ENCODE measurements around the gene LHFPL3.

DNA sequence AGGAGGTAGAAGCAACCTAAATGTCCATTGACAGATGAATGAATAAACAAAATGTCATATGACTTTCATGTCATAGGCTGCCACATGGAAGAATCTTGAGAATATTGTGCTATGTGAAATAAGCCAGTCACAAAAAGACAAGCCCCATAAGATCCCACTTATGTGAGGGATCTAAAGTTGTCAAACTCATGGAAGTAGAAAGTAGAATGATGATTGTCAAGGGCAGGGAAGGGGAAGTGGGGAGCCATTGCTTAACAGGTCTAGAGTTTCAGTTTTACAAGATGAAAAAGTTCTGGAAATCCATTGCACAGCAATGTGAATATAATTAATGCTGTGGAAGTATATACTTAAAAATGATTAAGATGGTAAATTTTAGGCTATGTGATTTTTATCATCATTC lies 456.3 kb downstream of the LHFPL3 start:
- TF ChIP-seq, protein P1, sequence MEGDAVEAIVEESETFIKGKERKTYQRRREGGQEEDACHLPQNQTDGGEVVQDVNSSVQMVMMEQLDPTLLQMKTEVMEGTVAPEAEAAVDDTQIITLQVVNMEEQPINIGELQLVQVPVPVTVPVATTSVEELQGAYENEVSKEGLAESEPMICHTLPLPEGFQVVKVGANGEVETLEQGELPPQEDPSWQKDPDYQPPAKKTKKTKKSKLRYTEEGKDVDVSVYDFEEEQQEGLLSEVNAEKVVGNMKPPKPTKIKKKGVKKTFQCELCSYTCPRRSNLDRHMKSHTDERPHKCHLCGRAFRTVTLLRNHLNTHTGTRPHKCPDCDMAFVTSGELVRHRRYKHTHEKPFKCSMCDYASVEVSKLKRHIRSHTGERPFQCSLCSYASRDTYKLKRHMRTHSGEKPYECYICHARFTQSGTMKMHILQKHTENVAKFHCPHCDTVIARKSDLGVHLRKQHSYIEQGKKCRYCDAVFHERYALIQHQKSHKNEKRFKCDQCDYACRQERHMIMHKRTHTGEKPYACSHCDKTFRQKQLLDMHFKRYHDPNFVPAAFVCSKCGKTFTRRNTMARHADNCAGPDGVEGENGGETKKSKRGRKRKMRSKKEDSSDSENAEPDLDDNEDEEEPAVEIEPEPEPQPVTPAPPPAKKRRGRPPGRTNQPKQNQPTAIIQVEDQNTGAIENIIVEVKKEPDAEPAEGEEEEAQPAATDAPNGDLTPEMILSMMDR (IDR thresholded peaks at IDR 0.05), result no peak
- TF ChIP-seq POLR2AphosphoS5 (IDR thresholded peaks at IDR 0.05), result no peak
- no peak for TF ChIP-seq POLR2A (IDR thresholded peaks at IDR 0.05)
- no peak for TF ChIP-seq EP300 (IDR thresholded peaks at IDR 0.05)
